DMS 273 (cell line): Measurements from ENCODE around the gene AMBRA1.
"Not testable (repeated sequence)": the region's sequence is repeated elsewhere in the genome, so short reads cannot be mapped to it uniquely, and the experiment has no call there.

ENCODE experiments used
- DNase-seq: peaks from one replicate; lab custom pipeline; 2025; ENCODE audit not compliant: unreplicated experiment; lab: John Stamatoyannopoulos, UW

The AMBRA1 gene

GRCh38 chr11:46588131-46588530 lies 5.7 kb downstream of the AMBRA1 start:
- DNase-seq = no peak

GRCh38 chr11:46583513-46583912 lies 10.3 kb downstream of the AMBRA1 start:
- DNase-seq = not testable (repeated sequence)

- no peak for DNase-seq
Measured at GRCh38 chr11:46582588-46582987, 11.2 kb downstream of the AMBRA1 start.

- no peak for DNase-seq
Measured at GRCh38 chr11:46577058-46577457, 16.8 kb downstream of the AMBRA1 start.

- DNase-seq = no peak
Measured at GRCh38 chr11:46574656-46575055, 19.2 kb downstream of the AMBRA1 start.

- no peak for DNase-seq
Measured at GRCh38 chr11:46570790-46571398, 22.9 kb downstream of the AMBRA1 start.

- no peak for DNase-seq
Measured at GRCh38 chr11:46565232-46565840, 28.5 kb downstream of the AMBRA1 start.

GRCh38 chr11:46564459-46564858 lies 29.4 kb downstream of the AMBRA1 start:
- DNase-seq = no peak

GRCh38 chr11:46562527-46562926 lies 31.3 kb downstream of the AMBRA1 start:
- no peak for DNase-seq

- DNase-seq = peak; percentile 4
Measured at GRCh38 chr11:46560300-46560991, 33.4 kb downstream of the AMBRA1 start.

- DNase-seq = no peak
Measured at GRCh38 chr11:46559815-46560214, 34.0 kb downstream of the AMBRA1 start.

GRCh38 chr11:46557684-46558151 lies 36.1 kb downstream of the AMBRA1 start:
- no peak for DNase-seq

- no peak for DNase-seq
Measured at GRCh38 chr11:46555267-46556054, 38.4 kb downstream of the AMBRA1 start.

GRCh38 chr11:46554213-46555147 lies 39.3 kb downstream of the AMBRA1 start:
- DNase-seq = no peak

- no peak for DNase-seq
Measured at GRCh38 chr11:46553814-46554212, 40.0 kb downstream of the AMBRA1 start.

GRCh38 chr11:46551261-46551660 lies 42.6 kb downstream of the AMBRA1 start:
- DNase-seq = no peak

- no peak for DNase-seq
Measured at GRCh38 chr11:46547579-46547978, 46.2 kb downstream of the AMBRA1 start.

GRCh38 chr11:46543564-46543963 lies 50.3 kb downstream of the AMBRA1 start:
- no peak for DNase-seq

- DNase-seq = peak; percentile 5
Measured at GRCh38 chr11:46541593-46542371, 52.0 kb downstream of the AMBRA1 start.

GRCh38 chr11:46540807-46541206 lies 53.0 kb downstream of the AMBRA1 start:
- no peak for DNase-seq
